Measurements from ENCODE around the gene GSDME. TPM values are rescaled to one million over a fixed set of nuclear protein-coding genes. Genes with fewer than 3 reads are reported as not detected.

GSDME gene
- total RNA-seq, 1 donor from 2014 or later: 10.8 TPM

DNA sequence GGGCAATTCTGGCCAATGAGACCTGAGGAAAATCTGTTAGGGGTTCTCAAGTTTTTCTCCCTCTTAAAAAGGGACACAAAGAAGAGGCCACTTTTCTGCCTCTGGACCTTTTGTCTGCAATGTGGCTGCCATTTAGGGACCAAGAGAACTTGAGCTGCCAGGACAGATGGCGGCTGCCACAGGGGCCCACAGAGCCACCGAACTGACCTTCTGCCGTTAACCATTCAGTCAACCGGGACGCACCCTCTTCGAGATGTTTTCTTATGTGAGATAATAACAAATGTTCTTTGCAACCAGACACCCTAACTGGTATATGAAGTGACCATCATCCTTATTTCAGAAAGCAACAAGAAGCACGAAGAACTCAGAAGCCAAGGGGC lies 29.2 kb downstream of the GSDME start:
- Mint-ChIP-seq H3K4me1 (ENCODE audit: unreplicated experiment) (no peaks in the 10 kb centered on the region), H3K27ac (no peak overlapping the region), H3K36me3 (no peaks in the 10 kb centered on the region), H3K4me3 (no peak overlapping the region), H3K27me3 (peaks cover 2% of the 10 kb centered on the region), H3K9me3 (peaks cover 7% of the 10 kb centered on the region)
- TF ChIP-seq, protein P1, sequence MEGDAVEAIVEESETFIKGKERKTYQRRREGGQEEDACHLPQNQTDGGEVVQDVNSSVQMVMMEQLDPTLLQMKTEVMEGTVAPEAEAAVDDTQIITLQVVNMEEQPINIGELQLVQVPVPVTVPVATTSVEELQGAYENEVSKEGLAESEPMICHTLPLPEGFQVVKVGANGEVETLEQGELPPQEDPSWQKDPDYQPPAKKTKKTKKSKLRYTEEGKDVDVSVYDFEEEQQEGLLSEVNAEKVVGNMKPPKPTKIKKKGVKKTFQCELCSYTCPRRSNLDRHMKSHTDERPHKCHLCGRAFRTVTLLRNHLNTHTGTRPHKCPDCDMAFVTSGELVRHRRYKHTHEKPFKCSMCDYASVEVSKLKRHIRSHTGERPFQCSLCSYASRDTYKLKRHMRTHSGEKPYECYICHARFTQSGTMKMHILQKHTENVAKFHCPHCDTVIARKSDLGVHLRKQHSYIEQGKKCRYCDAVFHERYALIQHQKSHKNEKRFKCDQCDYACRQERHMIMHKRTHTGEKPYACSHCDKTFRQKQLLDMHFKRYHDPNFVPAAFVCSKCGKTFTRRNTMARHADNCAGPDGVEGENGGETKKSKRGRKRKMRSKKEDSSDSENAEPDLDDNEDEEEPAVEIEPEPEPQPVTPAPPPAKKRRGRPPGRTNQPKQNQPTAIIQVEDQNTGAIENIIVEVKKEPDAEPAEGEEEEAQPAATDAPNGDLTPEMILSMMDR (conservative IDR thresholded peaks at IDR 0.05): no peak
- DNase-seq (ENCODE audit: extremely low spot score, unreplicated experiment): no peak

DNA sequence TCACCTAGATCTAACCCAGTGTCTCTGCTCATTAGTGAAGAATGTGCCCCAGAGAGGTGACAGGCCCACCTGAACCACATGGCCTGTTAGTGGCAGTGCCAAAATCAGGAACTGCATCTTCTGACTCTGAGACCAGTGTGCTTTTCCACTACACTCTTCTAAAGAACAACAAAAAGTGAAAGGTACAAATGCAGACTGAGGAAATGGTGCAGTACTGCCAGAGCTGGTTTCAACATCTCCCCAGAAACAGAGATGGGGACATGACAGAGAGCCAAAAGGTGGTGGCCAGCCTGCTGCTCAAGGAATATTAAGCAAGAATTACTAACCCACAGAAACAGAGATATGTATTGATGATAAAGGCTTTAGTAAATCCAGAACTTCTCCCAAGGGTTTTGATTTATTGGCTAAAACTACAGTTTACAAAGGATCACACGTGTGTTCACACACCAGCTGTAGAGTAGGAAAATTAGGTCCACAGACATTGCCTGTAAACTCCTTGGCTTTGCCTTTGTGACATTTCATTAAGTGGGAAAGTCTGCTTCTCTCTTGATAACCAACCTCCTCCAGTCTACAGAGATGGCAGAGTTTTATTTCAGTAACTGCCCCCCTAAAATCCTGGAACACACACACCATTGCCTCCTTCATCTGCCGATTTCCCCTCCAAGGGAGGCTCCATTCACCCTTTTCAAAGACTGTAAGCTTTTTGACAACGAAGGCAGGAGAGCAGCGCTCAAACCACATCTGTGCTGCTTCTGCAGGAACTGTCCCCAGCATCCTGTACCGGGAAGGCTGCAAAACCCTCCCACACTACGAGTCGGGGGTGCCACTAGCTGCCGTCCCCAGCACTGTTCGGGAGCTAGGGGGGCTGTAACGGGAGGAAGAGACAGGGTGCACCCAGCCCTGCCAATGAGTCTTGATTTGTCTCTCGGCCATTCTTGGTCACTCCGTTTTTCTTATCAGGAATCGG lies 29.8 kb downstream of the GSDME start:
- Mint-ChIP-seq H3K4me3 (no peak overlapping the region), H3K27ac (no peak overlapping the region), H3K4me1 (ENCODE audit: unreplicated experiment) (no peaks in the 10 kb centered on the region), H3K9me3 (peaks cover 7% of the 10 kb centered on the region), H3K36me3 (no peaks in the 10 kb centered on the region), H3K27me3 (peaks cover 2% of the 10 kb centered on the region)
- TF ChIP-seq, protein P1 (conservative IDR thresholded peaks at IDR 0.05): no peak
- no peak for DNase-seq (ENCODE audit: extremely low spot score, unreplicated experiment)

DNA sequence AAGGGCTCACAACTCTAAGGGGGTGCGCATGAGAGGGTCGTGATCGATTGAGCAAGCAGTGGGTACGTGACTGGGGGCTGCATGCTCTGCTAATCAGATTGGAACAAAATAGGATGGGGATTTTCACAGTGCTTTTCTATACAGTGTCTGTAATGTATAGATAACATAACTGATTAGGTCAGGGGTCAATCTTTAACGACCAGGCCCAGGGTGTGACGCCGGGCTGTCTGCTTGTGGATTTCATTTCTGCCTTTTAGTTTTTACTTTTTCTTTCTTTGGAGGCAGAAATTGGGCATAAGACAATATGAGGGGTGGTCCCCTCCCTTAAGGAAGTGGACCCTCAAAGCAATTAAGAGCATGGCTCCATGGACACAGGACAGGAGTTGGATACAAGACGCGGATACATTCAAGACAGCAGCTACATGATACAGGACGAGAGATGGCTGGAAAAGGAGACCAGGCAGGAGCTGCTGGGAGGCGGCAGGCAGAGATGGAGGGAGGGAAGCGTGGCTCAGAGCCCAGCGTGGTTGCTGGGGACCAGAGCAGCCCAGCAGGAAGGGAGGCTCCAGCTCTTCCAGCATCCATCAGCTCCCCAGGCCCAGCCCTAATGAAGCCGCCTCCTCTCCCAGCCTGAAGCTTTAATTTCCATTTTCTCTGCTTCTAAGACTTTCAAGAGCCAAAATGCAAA lies 31.6 kb downstream of the GSDME start:
- DNase-seq (ENCODE audit: extremely low spot score, unreplicated experiment): peak; percentile 27
- Mint-ChIP-seq H3K4me1 (ENCODE audit: unreplicated experiment) (no peaks in the 10 kb centered on the region), H3K36me3 (no peaks in the 10 kb centered on the region), H3K27ac (no peak overlapping the region), H3K9me3 (peaks cover 7% of the 10 kb centered on the region), H3K4me3 (no peak overlapping the region), H3K27me3 (peaks cover 2% of the 10 kb centered on the region)
- TF ChIP-seq, protein P1 (conservative IDR thresholded peaks at IDR 0.05): no peak

DNA sequence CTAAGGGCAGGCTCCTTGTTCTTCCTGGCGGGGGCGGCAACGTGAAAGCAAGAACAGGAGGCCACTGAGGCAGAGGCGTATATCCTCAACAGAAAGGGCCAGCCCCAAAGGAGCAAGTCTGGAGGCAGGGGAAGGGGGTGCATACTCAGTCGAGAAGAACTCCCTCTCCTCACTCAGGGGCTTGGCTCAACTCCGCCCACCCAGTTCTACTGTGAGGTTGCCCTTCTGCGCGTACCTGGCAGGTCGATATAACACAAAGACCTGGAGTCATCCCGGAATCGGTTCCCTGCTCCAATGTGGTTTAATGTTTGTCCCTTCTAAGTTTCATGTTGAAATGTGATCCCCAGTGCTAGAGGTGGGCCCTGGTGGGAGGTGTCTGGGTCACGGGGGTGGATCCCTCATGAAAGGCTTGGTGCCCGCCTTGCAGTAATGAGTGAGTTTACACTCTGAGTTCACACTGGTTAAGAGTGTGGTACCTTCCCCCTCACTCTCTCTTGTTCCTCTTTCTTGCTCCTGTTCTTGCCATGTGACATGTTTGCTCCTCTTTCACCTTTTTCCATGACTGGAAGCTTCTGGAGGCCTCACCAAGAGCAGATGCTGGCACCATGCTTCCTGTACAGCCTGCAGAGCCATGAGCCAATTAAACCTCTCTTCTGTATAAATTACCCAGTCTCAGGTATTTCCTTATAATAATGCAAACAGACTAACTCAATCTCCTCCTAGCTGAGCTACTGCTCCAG lies 32.6 kb downstream of the GSDME start:
- TF ChIP-seq, protein P1 (conservative IDR thresholded peaks at IDR 0.05): no peak
- peaks cover 2% of the 10 kb centered on the region for H3K27me3 Mint-ChIP-seq
- H3K4me1 Mint-ChIP-seq (ENCODE audit: unreplicated experiment): no peaks in the 10 kb centered on the region
- peaks cover 7% of the 10 kb centered on the region for H3K9me3 Mint-ChIP-seq
- peak; percentile 8 for DNase-seq (ENCODE audit: extremely low spot score, unreplicated experiment)
- no peak overlapping the region for H3K4me3 Mint-ChIP-seq
- H3K36me3 Mint-ChIP-seq: no peaks in the 10 kb centered on the region
- H3K27ac Mint-ChIP-seq: no peak overlapping the region

DNA sequence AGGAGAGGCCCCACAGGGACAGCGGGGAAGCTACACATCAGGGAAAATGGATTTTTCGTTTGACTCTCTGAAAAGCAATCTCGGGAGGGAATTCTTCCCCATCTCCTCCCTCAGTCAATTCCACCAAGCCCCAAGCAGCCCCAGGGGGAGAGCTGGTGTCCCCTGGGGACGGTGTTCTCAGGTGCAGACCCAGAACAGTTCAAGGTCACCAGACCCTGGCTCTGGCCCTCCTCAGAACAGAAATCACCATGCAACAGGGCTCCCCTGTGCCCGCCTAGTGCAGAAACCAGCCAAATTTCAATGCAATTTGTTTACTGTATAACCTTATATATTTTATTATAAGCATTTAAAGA lies 34.1 kb downstream of the GSDME start:
- Mint-ChIP-seq H3K4me1 (ENCODE audit: unreplicated experiment) (no peaks in the 10 kb centered on the region), H3K36me3 (no peaks in the 10 kb centered on the region), H3K4me3 (no peak overlapping the region), H3K27ac (no peak overlapping the region), H3K27me3 (peaks cover 5% of the 10 kb centered on the region), H3K9me3 (peaks cover 7% of the 10 kb centered on the region)
- peak; percentile 45 for DNase-seq (ENCODE audit: extremely low spot score, unreplicated experiment)
- TF ChIP-seq, protein P1 (conservative IDR thresholded peaks at IDR 0.05): no peak

Data from type B pancreatic cell (in vitro differentiated cells).